HL-60 (cell line): ENCODE data around the gene ADAMTS20.

Experiments used
- CTCF ChIP-seq: IDR thresholded peaks from one replicate; pipeline ENCODE4 v1.5.1; 2011; ENCODE audit warnings: low read length, control low read depth, inconsistent platforms; ENCODE audit not compliant: insufficient read depth
- GABPA ChIP-seq: IDR thresholded peaks from 2 replicates; pipeline ENCODE4 v1.6.1; 2012; ENCODE audit warnings: low read depth
- POLR2AphosphoS5 ChIP-seq: IDR thresholded peaks from 2 replicates; pipeline ENCODE4 v1.6.1; 2012; ENCODE audit warnings: low read depth
- REST ChIP-seq: IDR thresholded peaks from 2 replicates; pipeline ENCODE4 v1.6.1; 2012; ENCODE audit warnings: low read depth; ENCODE audit not compliant: insufficient replicate concordance
- SPI1 ChIP-seq: IDR thresholded peaks from 2 replicates; pipeline ENCODE4 v1.6.1; 2012; ENCODE audit warnings: low read depth, mild to moderate bottlenecking, borderline replicate concordance

GRCh38 chr12:43540470-43540869, 11.5 kb downstream of the ADAMTS20 start:
- TF ChIP-seq CTCF, result no peak
- no peak for TF ChIP-seq REST
- no peak for TF ChIP-seq POLR2AphosphoS5
- TF ChIP-seq GABPA, result no peak
- no peak for TF ChIP-seq SPI1
